Karpas-422 (cell line): ENCODE results near the gene PRKG1. TPM values are rescaled to one million over a fixed set of nuclear protein-coding genes. Genes with fewer than 3 reads are reported as not detected.

ENCODE experiments used
- DNase-seq: peaks from one replicate; pipeline ENCODE4 v3.0.0-alpha.2; 2015
- H2AFZ ChIP-seq: fragments of 200-600 bp; sonication (generic); 2 replicates; pipeline ENCODE4 v1.6.1; 2014; ENCODE audit warnings: antibody characterized with exemption, low read length, mixed read lengths
- H3K27ac ChIP-seq: fragments of 200-600 bp; sonication (generic); 2 replicates; pipeline ENCODE4 v1.5.1; 2014; ENCODE audit warnings: mild to moderate bottlenecking, low read length, moderate library complexity
- H3K27me3 ChIP-seq: fragments of 200-600 bp; sonication (generic); 2 replicates; pipeline ENCODE4 v1.6.1; 2014; ENCODE audit warnings: low read length, mixed read lengths
- H3K36me3 ChIP-seq: fragments of 200-600 bp; sonication (generic); 2 replicates; pipeline ENCODE4 v1.6.1; 2014; ENCODE audit warnings: low read length, mixed read lengths; ENCODE audit not compliant: insufficient read depth
- H3K4me1 ChIP-seq: fragments of 200-600 bp; sonication (generic); 2 replicates; pipeline ENCODE4 v1.6.1; 2014; ENCODE audit warnings: mild to moderate bottlenecking, low read length, mixed read lengths
- H3K4me2 ChIP-seq: fragments of 200-600 bp; sonication (generic); 2 replicates; pipeline ENCODE4 v1.6.1; 2014; ENCODE audit warnings: low read length, low read depth, mild to moderate bottlenecking; ENCODE audit not compliant: poor library complexity, severe bottlenecking
- H3K4me3 ChIP-seq: fragments of 200-600 bp; sonication (generic); 2 replicates; pipeline ENCODE4 v1.5.1; 2014; ENCODE audit warnings: mild to moderate bottlenecking, antibody characterized with exemption, low read length, mixed read lengths
- H3K79me2 ChIP-seq: fragments of 200-600 bp; sonication (generic); 2 replicates; pipeline ENCODE4 v1.6.1; 2014; ENCODE audit warnings: mild to moderate bottlenecking, low read length, mixed read lengths
- H3K9ac ChIP-seq: fragments of 200-600 bp; sonication (generic); 2 replicates; pipeline ENCODE4 v1.6.0; 2014; ENCODE audit warnings: low read length
- H3K9me2 ChIP-seq: fragments of 200-600 bp; sonication (generic), shearing (Covaris generic); replicated peaks from 2 replicates; pipeline ENCODE4 v1.6.0; 2014; ENCODE audit warnings: mild to moderate bottlenecking, low read length, moderate library complexity; ENCODE audit not compliant: insufficient read depth
- H3K9me3 ChIP-seq: fragments of 300-700, 200-600 bp; sonication (generic); 2 replicates; pipeline ENCODE4 v1.6.1; 2014; ENCODE audit warnings: low read length, mixed read lengths
- H4K20me1 ChIP-seq: fragments of 200-600 bp; sonication (generic); 2 replicates; pipeline ENCODE4 v1.6.1; 2014; ENCODE audit warnings: mild to moderate bottlenecking, antibody characterized with exemption, low read length, low read depth; ENCODE audit not compliant: insufficient read depth
- total RNA-seq: library from RNA; depleted of rRNA; stranded (reverse); fragments of >200 nt; shearing (Covaris generic); gene quantifications from 2 replicates; pipeline ENCODE4 v1.2.3, GENCODE V29; 2014; ENCODE audit warnings: low replicate concordance

Gene PRKG1
- total RNA-seq, 1 experiment from 2014 or later: not detected

GRCh38 chr10:51109801-51110533 lies 35.7 kb downstream of the PRKG1 start:
- no peaks in the 10 kb centered on the region for H3K27me3 ChIP-seq
- H2AFZ ChIP-seq: no peak overlapping the region
- no peaks in the 10 kb centered on the region for H3K9me2 ChIP-seq
- H3K4me1 ChIP-seq: no peaks in the 10 kb centered on the region
- H3K36me3 ChIP-seq: no peaks in the 10 kb centered on the region
- no peak overlapping the region for H3K27ac ChIP-seq
- H3K9ac ChIP-seq: no peak overlapping the region
- no peaks in the 10 kb centered on the region for H3K9me3 ChIP-seq
- no peaks in the 10 kb centered on the region for H4K20me1 ChIP-seq
- no peak for DNase-seq
- no peak overlapping the region for H3K4me2 ChIP-seq
- no peaks in the 10 kb centered on the region for H3K79me2 ChIP-seq
- no peak overlapping the region for H3K4me3 ChIP-seq

- Histone ChIP-seq H3K27me3 (no peaks in the 10 kb centered on the region), H4K20me1 (no peaks in the 10 kb centered on the region), H3K36me3 (no peaks in the 10 kb centered on the region), H2AFZ (no peak overlapping the region), H3K9me2 (0 out of 2 replicates have a peak, but pooled peaks cover 3% of the 10 kb centered on the region), H3K79me2 (no peaks in the 10 kb centered on the region), H3K9me3 (no peaks in the 10 kb centered on the region), H3K4me3 (no peak overlapping the region), H3K4me1 (no peaks in the 10 kb centered on the region), H3K4me2 (no peak overlapping the region), H3K9ac (no peak overlapping the region), H3K27ac (no peak overlapping the region)
- DNase-seq: no peak
Observed at GRCh38 chr10:51112013-51112412, 37.7 kb downstream of the PRKG1 start.

- Histone ChIP-seq H3K27ac (no peak overlapping the region), H3K9ac (no peak overlapping the region), H3K79me2 (no peaks in the 10 kb centered on the region), H3K27me3 (no peaks in the 10 kb centered on the region), H2AFZ (no peak overlapping the region), H3K4me2 (no peak overlapping the region), H3K36me3 (no peaks in the 10 kb centered on the region), H3K9me2 (0 out of 2 replicates have a peak, but pooled peaks cover 3% of the 10 kb centered on the region), H3K4me3 (no peak overlapping the region), H3K4me1 (no peaks in the 10 kb centered on the region), H4K20me1 (no peaks in the 10 kb centered on the region), H3K9me3 (no peaks in the 10 kb centered on the region)
- DNase-seq: no peak
Observed at GRCh38 chr10:51113007-51113406, 38.7 kb downstream of the PRKG1 start.

- no peaks in the 10 kb centered on the region for H3K27me3 ChIP-seq
- H2AFZ ChIP-seq: no peak overlapping the region
- H3K27ac ChIP-seq: no peak overlapping the region
- 0 out of 2 replicates have a peak, but pooled peaks cover 6% of the 10 kb centered on the region for H3K9me2 ChIP-seq
- H3K4me2 ChIP-seq: no peak overlapping the region
- no peak overlapping the region for H3K9ac ChIP-seq
- H3K36me3 ChIP-seq: no peaks in the 10 kb centered on the region
- no peaks in the 10 kb centered on the region for H4K20me1 ChIP-seq
- no peaks in the 10 kb centered on the region for H3K4me1 ChIP-seq
- no peaks in the 10 kb centered on the region for H3K9me3 ChIP-seq
- H3K79me2 ChIP-seq: no peaks in the 10 kb centered on the region
- no peak for DNase-seq
- no peak overlapping the region for H3K4me3 ChIP-seq
Observed at GRCh38 chr10:51117053-51117660, 42.9 kb downstream of the PRKG1 start.

GRCh38 chr10:51117794-51118193 lies 43.5 kb downstream of the PRKG1 start:
- DNase-seq: no peak
- no peaks in the 10 kb centered on the region for H3K9me3 ChIP-seq
- H3K4me2 ChIP-seq: no peak overlapping the region
- H3K4me3 ChIP-seq: no peak overlapping the region
- no peaks in the 10 kb centered on the region for H3K27me3 ChIP-seq
- 0 out of 2 replicates have a peak, but pooled peaks cover 6% of the 10 kb centered on the region for H3K9me2 ChIP-seq
- H3K79me2 ChIP-seq: no peaks in the 10 kb centered on the region
- no peak overlapping the region for H3K9ac ChIP-seq
- no peaks in the 10 kb centered on the region for H3K36me3 ChIP-seq
- H3K4me1 ChIP-seq: no peaks in the 10 kb centered on the region
- H2AFZ ChIP-seq: no peak overlapping the region
- no peak overlapping the region for H3K27ac ChIP-seq
- H4K20me1 ChIP-seq: no peaks in the 10 kb centered on the region

GRCh38 chr10:51119441-51119840 lies 45.2 kb downstream of the PRKG1 start:
- Histone ChIP-seq H3K9me3 (peaks cover 1% of the 10 kb centered on the region; the same call in 1 of the 2 replicates), H2AFZ (no peak overlapping the region), H3K79me2 (no peaks in the 10 kb centered on the region), H3K4me2 (no peak overlapping the region), H3K27ac (no peak overlapping the region), H3K27me3 (no peaks in the 10 kb centered on the region), H3K4me3 (no peak overlapping the region), H3K9ac (no peak overlapping the region), H3K4me1 (no peaks in the 10 kb centered on the region), H3K9me2 (0 out of 2 replicates have a peak, but pooled peaks cover 6% of the 10 kb centered on the region), H4K20me1 (no peaks in the 10 kb centered on the region), H3K36me3 (no peaks in the 10 kb centered on the region)
- no peak for DNase-seq

- Histone ChIP-seq H3K4me2 (no peak overlapping the region), H3K79me2 (no peaks in the 10 kb centered on the region), H3K4me1 (no peaks in the 10 kb centered on the region), H3K9me3 (peaks cover 5% of the 10 kb centered on the region; the same call in 1 of the 2 replicates), H3K4me3 (no peak overlapping the region), H3K9me2 (0 out of 2 replicates have a peak, but pooled peaks cover 2% of the 10 kb centered on the region), H3K27me3 (no peaks in the 10 kb centered on the region), H4K20me1 (no peaks in the 10 kb centered on the region), H3K9ac (no peak overlapping the region), H2AFZ (no peak overlapping the region), H3K27ac (no peak overlapping the region), H3K36me3 (no peaks in the 10 kb centered on the region)
- no peak for DNase-seq
Observed at GRCh38 chr10:51121861-51122260, 47.6 kb downstream of the PRKG1 start.

GRCh38 chr10:51124852-51125251 lies 50.6 kb downstream of the PRKG1 start:
- no peak overlapping the region for H3K9ac ChIP-seq
- 0 out of 2 replicates have a peak, but pooled peaks cover 2% of the 10 kb centered on the region for H3K9me2 ChIP-seq
- H3K9me3 ChIP-seq: peaks cover 5% of the 10 kb centered on the region; the same call in 1 of the 2 replicates
- H3K27me3 ChIP-seq: no peaks in the 10 kb centered on the region
- H3K4me2 ChIP-seq: no peak overlapping the region
- H3K79me2 ChIP-seq: no peaks in the 10 kb centered on the region
- no peak overlapping the region for H3K4me3 ChIP-seq
- H3K36me3 ChIP-seq: no peaks in the 10 kb centered on the region
- DNase-seq: no peak
- H3K4me1 ChIP-seq: no peaks in the 10 kb centered on the region
- no peaks in the 10 kb centered on the region for H4K20me1 ChIP-seq
- H2AFZ ChIP-seq: no peak overlapping the region
- no peak overlapping the region for H3K27ac ChIP-seq
